GM19025 (cell line): ENCODE results near the gene IL6R.

Source experiments
- ATAC-seq: cut with Tn5 transposase; IDR thresholded peaks from one replicate; pipeline ENCODE4 v1.9.1; 2021; ENCODE audit warnings: mild to moderate bottlenecking, low read depth, moderate library complexity; ENCODE audit not compliant: unreplicated experiment

IL6R gene

GRCh38 chr1:154443274-154444013 lies 38.3 kb downstream of the IL6R start:
- ATAC-seq: no peak

GRCh38 chr1:154445040-154445472 lies 39.9 kb downstream of the IL6R start:
- ATAC-seq: peak; percentile 86

GRCh38 chr1:154446292-154446691 lies 41.1 kb downstream of the IL6R start:
- no peak for ATAC-seq

- no peak for ATAC-seq
These were observed 41.6 kb downstream of the IL6R start for GRCh38 chr1:154446789-154447188.

GRCh38 chr1:154448331-154448811 lies 43.2 kb downstream of the IL6R start:
- ATAC-seq: no peak

GRCh38 chr1:154453161-154453560 lies 48.0 kb downstream of the IL6R start:
- no peak for ATAC-seq

GRCh38 chr1:154453574-154454352 lies 48.6 kb downstream of the IL6R start:
- ATAC-seq: no peak

GRCh38 chr1:154454386-154455120 lies 49.4 kb downstream of the IL6R start:
- no peak for ATAC-seq

GRCh38 chr1:154456631-154457030 lies 51.5 kb downstream of the IL6R start:
- no peak for ATAC-seq

- no peak for ATAC-seq
These were observed 53.9 kb downstream of the IL6R start for GRCh38 chr1:154459080-154459479.

- ATAC-seq: no peak
These were observed 55.6 kb downstream of the IL6R start for GRCh38 chr1:154460695-154461260.

GRCh38 chr1:154463512-154463990 lies 58.4 kb downstream of the IL6R start:
- no peak for ATAC-seq

GRCh38 chr1:154465621-154466195 lies 60.6 kb downstream of the IL6R start:
- ATAC-seq: no peak

- no peak for ATAC-seq
These were observed 61.1 kb downstream of the IL6R start for GRCh38 chr1:154466206-154466605.

- ATAC-seq: no peak
These were observed 61.8 kb downstream of the IL6R start for GRCh38 chr1:154466921-154467417.

- no peak for ATAC-seq
These were observed 62.4 kb downstream of the IL6R start for GRCh38 chr1:154467434-154468102.

- no peak for ATAC-seq
These were observed 63.5 kb downstream of the IL6R start for GRCh38 chr1:154468535-154469250.

GRCh38 chr1:154469844-154470560 lies 64.9 kb downstream of the IL6R start:
- no peak for ATAC-seq
